GM18508 (cell line): Measurements from ENCODE around the gene MED13L.
"Not testable (repeated sequence)": the region's sequence is repeated elsewhere in the genome, so short reads cannot be mapped to it uniquely, and the experiment has no call there.

Experiments used
- ATAC-seq: cut with Tn5 transposase; IDR thresholded peaks from one replicate; pipeline ENCODE4 v1.9.1; 2021; ENCODE audit warnings: moderate number of reproducible peaks; ENCODE audit not compliant: insufficient read depth, unreplicated experiment

MED13L gene

GRCh38 chr12:116039081-116039480, 238.4 kb downstream of the MED13L start:
- ATAC-seq = no peak

GRCh38 chr12:116037941-116038837, 239.3 kb downstream of the MED13L start:
- ATAC-seq = no peak

DNA sequence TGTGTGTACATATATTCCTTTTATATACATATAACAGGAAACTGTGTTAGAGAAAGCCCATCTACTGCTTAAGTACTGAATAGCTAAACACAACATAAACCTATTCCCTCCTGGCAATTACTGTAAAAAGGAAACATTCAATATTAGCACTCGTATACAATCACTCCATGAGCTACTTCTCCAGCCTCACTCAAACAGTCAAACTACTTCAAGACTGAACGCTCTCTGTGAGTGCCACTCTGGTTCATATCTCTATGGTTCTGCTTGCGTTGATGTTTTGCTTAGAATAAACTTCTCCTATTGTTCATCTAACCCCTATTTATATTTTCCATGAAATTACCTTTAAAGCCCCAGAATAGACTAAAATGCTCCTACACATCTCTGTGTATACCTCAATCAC, 243.7 kb downstream of the MED13L start:
- no peak for ATAC-seq

- not testable (repeated sequence) for ATAC-seq
Observed at GRCh38 chr12:116031624-116032023, 245.9 kb downstream of the MED13L start.

DNA sequence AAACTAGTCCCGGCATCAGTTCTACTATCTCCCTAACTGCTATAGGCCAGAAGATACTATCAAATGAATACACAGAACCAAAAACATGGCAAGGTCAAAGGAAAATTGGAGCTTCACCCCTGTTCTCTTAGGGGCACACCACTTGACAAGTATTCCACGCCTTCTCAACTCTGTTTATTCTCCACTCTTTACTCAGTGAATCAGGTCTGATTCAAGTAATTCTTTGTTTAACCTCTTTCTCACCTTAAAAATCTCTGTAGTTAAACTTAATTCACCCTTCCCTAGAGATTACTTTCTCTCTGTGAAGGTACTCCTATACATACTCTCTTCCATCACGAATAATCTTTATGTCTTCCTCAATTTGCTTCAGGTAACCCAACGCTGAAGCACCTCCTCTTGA, 248.9 kb downstream of the MED13L start:
- no peak for ATAC-seq

DNA sequence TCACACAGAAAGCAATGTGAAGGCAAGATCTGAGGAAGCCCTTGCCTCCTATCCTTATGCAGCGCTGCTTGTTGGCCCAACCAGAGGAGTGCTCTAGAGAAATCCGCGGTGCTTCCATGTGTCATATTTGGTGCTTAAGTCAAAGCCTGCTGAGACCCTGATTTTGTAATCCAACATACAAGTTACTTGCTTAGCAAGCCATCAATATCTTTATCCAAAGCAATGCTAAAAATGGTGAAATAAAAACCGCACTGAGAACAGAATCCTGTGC, 250.0 kb downstream of the MED13L start:
- ATAC-seq = no peak

- ATAC-seq = no peak
Observed at GRCh38 chr12:116026768-116027550, 250.5 kb downstream of the MED13L start.

DNA sequence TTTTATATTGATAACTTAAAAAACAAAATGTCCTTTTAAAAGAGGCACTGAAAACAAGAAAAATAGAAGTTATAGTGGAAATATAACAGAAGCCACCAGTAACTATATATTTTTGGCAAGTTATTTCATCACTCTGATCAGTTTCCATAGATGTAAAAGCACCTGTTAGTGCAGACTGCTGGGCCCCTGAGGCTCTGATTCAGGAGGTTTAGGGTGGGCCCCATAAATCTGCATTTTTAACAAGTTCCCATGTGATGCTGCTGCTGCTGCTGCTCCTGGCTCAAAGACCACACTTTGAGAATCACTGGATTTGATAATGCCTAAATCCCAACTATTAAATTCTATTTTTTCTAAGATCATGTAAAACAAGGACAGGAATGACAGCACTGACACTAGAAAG, 251.1 kb downstream of the MED13L start:
- ATAC-seq = no peak

- no peak for ATAC-seq
Observed at GRCh38 chr12:116024769-116025168, 252.7 kb downstream of the MED13L start.

GRCh38 chr12:116019415-116019814, 258.1 kb downstream of the MED13L start:
- no peak for ATAC-seq

- ATAC-seq = no peak
Observed at GRCh38 chr12:116018282-116018681, 259.2 kb downstream of the MED13L start.

GRCh38 chr12:116015525-116015924, 262.0 kb downstream of the MED13L start:
- no peak for ATAC-seq

DNA sequence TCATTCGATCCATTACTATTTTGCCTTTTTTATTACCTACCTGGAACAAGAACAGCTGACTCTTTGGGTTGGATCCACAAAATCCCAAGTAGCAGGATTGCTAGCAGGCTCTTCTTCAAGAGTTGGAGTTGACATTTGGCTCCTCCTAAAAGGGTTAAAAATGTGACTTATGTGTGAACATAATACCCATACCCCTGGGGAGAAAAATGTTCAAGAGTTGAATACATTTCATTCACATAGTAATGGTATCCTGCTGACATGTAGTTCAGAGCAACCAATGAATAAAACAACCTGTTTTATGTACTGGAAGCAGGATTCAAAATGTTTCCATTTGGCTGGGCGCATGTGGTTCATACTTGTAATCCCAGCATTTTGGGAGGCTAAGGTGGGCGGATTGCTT, 264.7 kb downstream of the MED13L start:
- ATAC-seq = no peak

DNA sequence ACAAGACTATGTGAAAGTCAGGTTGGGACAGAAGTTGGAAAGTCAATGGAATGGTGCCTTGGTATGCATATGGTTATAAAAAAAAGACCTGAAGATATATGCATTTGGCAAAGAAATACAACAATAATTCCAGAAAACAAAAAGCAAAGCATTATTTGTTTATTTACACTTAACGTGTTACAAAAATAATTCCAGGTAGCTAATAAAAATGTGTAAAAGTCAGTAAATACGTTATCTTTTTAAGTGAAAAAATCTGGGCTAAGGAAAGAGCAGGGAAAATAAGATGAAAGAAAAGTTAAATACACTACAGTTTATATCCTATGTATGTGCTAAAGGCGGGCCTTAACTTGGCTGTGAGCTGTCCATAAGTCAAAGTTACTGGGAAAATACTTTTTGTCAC, 266.3 kb downstream of the MED13L start:
- ATAC-seq = no peak

GRCh38 chr12:116010467-116010866, 267.0 kb downstream of the MED13L start:
- ATAC-seq = no peak

- ATAC-seq = no peak
Observed at GRCh38 chr12:116009805-116010204, 267.7 kb downstream of the MED13L start.

- ATAC-seq = no peak
Observed at GRCh38 chr12:116006141-116006540, 271.4 kb downstream of the MED13L start.

- ATAC-seq = no peak
Observed at GRCh38 chr12:116002890-116003536, 274.5 kb downstream of the MED13L start.

- ATAC-seq = no peak
Observed at GRCh38 chr12:116000252-116000651, 277.2 kb downstream of the MED13L start.

GRCh38 chr12:115999582-115999981, 277.9 kb downstream of the MED13L start:
- no peak for ATAC-seq

DNA sequence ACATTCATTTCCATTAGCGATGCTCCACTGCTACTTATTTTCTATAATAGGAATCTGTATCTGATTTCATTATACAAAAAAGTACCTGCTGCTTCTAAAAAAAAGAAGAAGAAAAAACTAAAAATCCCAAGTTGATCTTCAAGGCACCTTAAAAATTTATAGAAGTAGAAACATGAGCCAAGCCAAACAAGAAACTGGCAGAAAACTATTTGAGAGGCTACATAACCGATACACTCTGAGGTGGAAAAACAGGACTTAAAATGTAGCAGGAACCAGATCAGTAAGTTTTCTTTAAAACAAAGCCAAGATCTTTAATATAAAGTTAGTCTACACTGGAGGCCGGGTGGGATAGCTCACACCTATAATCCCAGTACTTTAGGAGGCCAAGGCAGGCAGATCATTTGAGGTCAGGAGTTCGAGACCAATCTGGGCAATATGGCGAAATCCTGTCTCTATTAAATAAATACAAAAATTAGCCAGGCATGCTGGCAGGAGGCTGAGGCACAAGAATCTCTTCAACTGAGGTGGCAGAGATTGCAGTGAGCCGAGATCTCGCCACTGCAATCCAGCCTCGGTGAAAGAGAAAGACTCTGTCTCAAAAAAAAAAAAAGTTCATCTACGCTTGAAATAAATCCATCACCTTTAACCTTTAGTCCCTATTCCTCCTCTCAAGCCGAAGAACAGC, 278.6 kb downstream of the MED13L start:
- no peak for ATAC-seq
